ENCODE results near the gene JPT2. TPM values are rescaled to one million over a fixed set of nuclear protein-coding genes. Genes with fewer than 3 reads are reported as not detected.

JPT2 gene
- total RNA-seq, 1 experiment from 2014 or later: 244 TPM

- Histone ChIP-seq H3F3A (ENCODE audit: insufficient read depth, low read depth) (peaks cover 36% of the 10 kb centered on the region), H3K9me3 (ENCODE audit: insufficient read depth, low read depth) (no peaks in the 10 kb centered on the region), H4K20me1 (ENCODE audit: insufficient read depth) (no peaks in the 10 kb centered on the region), H3K4me1 (replicated peaks; ENCODE audit: insufficient read depth) (peaks cover 49% of the 10 kb centered on the region), H3K27me3 (ENCODE audit: insufficient read depth, low read depth) (no peaks in the 10 kb centered on the region), H3K9me2 (ENCODE audit: insufficient read depth) (no peaks in the 10 kb centered on the region), H3K4me3 (peak overlapping the region; percentile 49; the same call in 1 of the 2 replicates), H2AFZ (0 out of 2 replicates have a peak overlapping the region, but pooled peaks have one; percentile 49), H3K36me3 (ENCODE audit: low read depth) (no peaks in the 10 kb centered on the region; the same call in 1 of the 2 replicates), H3K4me2 (peak overlapping the region; percentile 88), H3K27ac (peak overlapping the region; percentile 100), H3K79me2 (ENCODE audit: low read depth) (0 out of 2 replicates have a peak, but pooled peaks cover 3% of the 10 kb centered on the region)
- TSS peak; percentile 58 for BruUV-seq (replicated peaks)
- ChIA-PET POLR2A (ENCODE audit: unreplicated experiment) (interaction anchor here (0.6 to 1.6 kb wide), 11 partner anchors 24 to 405 kb away, joined by 3 to 18 read pairs (median 3); partner anchors contain the start of genes NUBP2, RPS2 and SPSB3), CTCF (interaction anchor here (0.5 to 1.7 kb wide), 4 partner anchors 27 to 68 kb away, joined by 3 to 6 read pairs (median 6); partner anchors contain the start of genes EME2, JPT2 and MRPS34)
- intact Hi-C loops (cut with micrococcal nuclease; ENCODE audit: unreplicated experiment): loop anchor here (1.0 to 2.0 kb wide), 4 partner anchors 27 to 67 kb away; partner anchors contain the start of genes JPT2 and MRPS34
- peak; percentile 95 to 97 for DNase-seq
- TF ChIP-seq CTCF (conservative IDR thresholded peaks at IDR 0.05) (no peak), EZH2 (IDR thresholded peaks at IDR 0.05; ENCODE audit: low read depth) (no peak)
Measured at GRCh38 chr16:1745900-1746692, 68.0 kb downstream of the JPT2 start.

GRCh38 chr16:1746693-1747195 is 68.7 kb downstream of the JPT2 start:
- no peaks in the 10 kb centered on the region for H3K9me3 ChIP-seq (ENCODE audit: insufficient read depth, low read depth)
- H2AFZ ChIP-seq: 0 out of 2 replicates have a peak overlapping the region, but pooled peaks have one; percentile 49
- BruUV-seq (replicated peaks): no TSS peak
- ChIA-PET CTCF (interaction anchor here (0.5 to 1.7 kb wide), 4 partner anchors 21 to 55 kb away, joined by 3 to 6 read pairs (median 4); partner anchors contain the start of genes EME2 and MRPS34), POLR2A (ENCODE audit: unreplicated experiment) (interaction anchor here (1.1 to 1.6 kb wide), 3 partner anchors 25 to 36 kb away, joined by 3 to 11 read pairs (median 9); partner anchors contain the start of genes NUBP2 and SPSB3)
- DNase-seq: peak; percentile 58 to 75
- intact Hi-C loops (cut with micrococcal nuclease; ENCODE audit: unreplicated experiment): loop anchor here (1.0 to 2.0 kb wide), 2 partner anchors 39 to 68 kb away; partner anchors contain the start of gene JPT2
- 0 out of 2 replicates have a peak, but pooled peaks cover 3% of the 10 kb centered on the region for H3K79me2 ChIP-seq (ENCODE audit: low read depth)
- H3F3A ChIP-seq (ENCODE audit: insufficient read depth, low read depth): peaks cover 36% of the 10 kb centered on the region
- H3K36me3 ChIP-seq (ENCODE audit: low read depth): no peaks in the 10 kb centered on the region; the same call in 1 of the 2 replicates
- no peaks in the 10 kb centered on the region for H4K20me1 ChIP-seq (ENCODE audit: insufficient read depth)
- H3K4me3 ChIP-seq: peak overlapping the region; percentile 47; the same call in 1 of the 2 replicates
- H3K9me2 ChIP-seq (ENCODE audit: insufficient read depth): no peaks in the 10 kb centered on the region
- H3K4me2 ChIP-seq: peak overlapping the region; percentile 88
- peak overlapping the region; percentile 100 for H3K27ac ChIP-seq
- peaks cover 49% of the 10 kb centered on the region for H3K4me1 ChIP-seq (replicated peaks; ENCODE audit: insufficient read depth)
- no peak for TF ChIP-seq EZH2 (IDR thresholded peaks at IDR 0.05; ENCODE audit: low read depth)
- no peaks in the 10 kb centered on the region for H3K27me3 ChIP-seq (ENCODE audit: insufficient read depth, low read depth)

GRCh38 chr16:1747934-1748333 is 69.9 kb downstream of the JPT2 start:
- no peaks in the 10 kb centered on the region for H3K9me2 ChIP-seq (ENCODE audit: insufficient read depth)
- no peaks in the 10 kb centered on the region for H4K20me1 ChIP-seq (ENCODE audit: insufficient read depth)
- no peaks in the 10 kb centered on the region for H3K27me3 ChIP-seq (ENCODE audit: insufficient read depth, low read depth)
- H3K4me2 ChIP-seq: no peak overlapping the region
- TF ChIP-seq CTCF (conservative IDR thresholded peaks at IDR 0.05) (no peak), EZH2 (IDR thresholded peaks at IDR 0.05; ENCODE audit: low read depth) (no peak)
- ChIA-PET CTCF (no interaction called here), POLR2A (ENCODE audit: unreplicated experiment) (no interaction called here)
- peaks cover 36% of the 10 kb centered on the region for H3F3A ChIP-seq (ENCODE audit: insufficient read depth, low read depth)
- H3K4me3 ChIP-seq: no peak overlapping the region
- intact Hi-C loops (cut with micrococcal nuclease; ENCODE audit: unreplicated experiment): loop anchor here (2.0 kb wide), 1 partner anchor 69 kb away; the partner anchor contains the start of gene JPT2
- no peak overlapping the region for H3K27ac ChIP-seq
- H3K79me2 ChIP-seq (ENCODE audit: low read depth): 0 out of 2 replicates have a peak, but pooled peaks cover 3% of the 10 kb centered on the region
- no peaks in the 10 kb centered on the region for H3K9me3 ChIP-seq (ENCODE audit: insufficient read depth, low read depth)
- no peak overlapping the region for H2AFZ ChIP-seq
- peaks cover 49% of the 10 kb centered on the region for H3K4me1 ChIP-seq (replicated peaks; ENCODE audit: insufficient read depth)
- DNase-seq: no peak
- no TSS peak for BruUV-seq (replicated peaks)
- H3K36me3 ChIP-seq (ENCODE audit: low read depth): no peaks in the 10 kb centered on the region; the same call in 1 of the 2 replicates
